ENCODE results near the gene SPAG16.

Gene SPAG16

DNA sequence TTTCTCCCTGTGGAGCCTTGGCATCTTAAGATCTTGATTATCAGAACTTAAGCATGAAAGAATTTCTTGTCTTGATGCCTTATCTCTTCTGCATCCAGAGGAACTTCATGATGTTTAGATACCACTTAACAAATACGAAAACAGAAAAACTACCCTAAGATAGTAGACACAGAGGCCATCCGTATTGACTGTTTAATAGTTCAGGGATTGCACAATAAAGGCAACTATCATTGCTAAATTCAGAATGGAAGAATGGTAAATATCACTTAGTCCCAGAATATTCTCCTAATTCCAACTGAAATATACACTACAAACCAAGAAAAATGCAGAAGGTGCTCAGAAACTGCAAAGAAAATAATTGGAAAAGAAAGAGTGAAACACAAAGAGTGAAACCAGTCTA is 912.0 kb downstream of the SPAG16 start:
- no peak for DNase-seq

- no peak for DNase-seq
Observed at GRCh38 chr2:214201892-214202291, 917.6 kb downstream of the SPAG16 start.

GRCh38 chr2:214203214-214203613 is 919.0 kb downstream of the SPAG16 start:
- no peak for DNase-seq

- DNase-seq: no peak
Observed at GRCh38 chr2:214203744-214204289, 919.6 kb downstream of the SPAG16 start.

GRCh38 chr2:214215107-214215506 is 930.8 kb downstream of the SPAG16 start:
- DNase-seq: no peak

DNA sequence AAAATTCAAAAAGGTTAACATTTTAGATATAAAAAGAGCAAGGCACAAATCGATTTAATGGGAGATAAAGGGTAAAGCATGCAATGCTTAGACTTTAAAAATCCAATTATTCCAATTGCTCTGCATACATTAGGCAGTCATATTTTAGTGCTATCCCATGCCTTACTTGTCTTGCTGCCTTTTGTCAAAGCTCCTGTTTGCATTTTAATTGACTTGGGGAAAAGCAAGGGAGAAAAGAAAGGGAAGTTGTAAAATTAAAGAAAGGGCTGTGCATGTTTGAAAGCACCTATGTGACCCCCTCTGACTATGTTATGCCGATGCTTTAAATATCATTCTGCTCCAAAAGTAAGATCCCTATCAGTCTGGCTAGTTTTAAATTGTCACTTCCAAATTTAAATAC is 932.9 kb downstream of the SPAG16 start:
- no peak for DNase-seq

DNA sequence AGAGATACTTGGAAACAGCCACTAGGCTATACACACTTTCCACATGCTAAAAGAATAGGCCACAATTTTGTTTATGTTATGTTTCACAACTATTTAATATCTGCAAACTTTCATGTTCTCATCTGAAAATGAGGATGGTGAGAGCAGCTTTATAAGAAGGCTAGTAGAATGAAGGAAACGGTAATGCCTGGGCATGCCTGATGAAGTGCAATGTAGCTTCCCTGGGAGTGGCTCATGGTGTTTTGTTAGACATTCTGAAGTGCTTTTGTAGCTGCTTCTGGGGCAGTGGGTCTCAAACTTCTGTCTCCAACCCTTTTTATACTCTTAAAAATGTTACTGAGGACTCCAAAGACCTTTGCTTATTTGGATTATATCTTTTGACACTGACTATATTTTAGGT is 933.3 kb downstream of the SPAG16 start:
- DNase-seq: no peak

GRCh38 chr2:214220251-214220650 is 936.0 kb downstream of the SPAG16 start:
- DNase-seq: no peak

- no peak for DNase-seq
Observed at GRCh38 chr2:214226061-214226460, 941.8 kb downstream of the SPAG16 start.

DNA sequence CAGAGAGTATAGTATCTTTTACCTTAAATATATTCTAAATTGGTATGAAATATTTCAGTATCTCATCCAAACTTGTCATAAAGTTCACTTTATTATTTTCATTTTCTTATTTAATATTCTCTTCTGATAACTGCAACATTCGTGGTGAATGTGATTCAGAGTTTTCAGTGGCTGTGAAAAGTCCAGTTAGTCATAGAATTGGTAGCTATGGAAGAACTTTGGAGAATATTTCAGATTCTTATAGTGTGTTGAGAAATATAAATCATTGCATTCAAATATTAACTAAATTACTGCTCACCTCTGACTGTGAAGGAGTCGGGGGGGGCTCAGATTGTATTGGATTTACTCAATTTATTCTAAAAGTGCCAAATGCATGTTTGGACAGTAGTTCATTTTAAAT is 948.0 kb downstream of the SPAG16 start:
- DNase-seq: no peak

DNA sequence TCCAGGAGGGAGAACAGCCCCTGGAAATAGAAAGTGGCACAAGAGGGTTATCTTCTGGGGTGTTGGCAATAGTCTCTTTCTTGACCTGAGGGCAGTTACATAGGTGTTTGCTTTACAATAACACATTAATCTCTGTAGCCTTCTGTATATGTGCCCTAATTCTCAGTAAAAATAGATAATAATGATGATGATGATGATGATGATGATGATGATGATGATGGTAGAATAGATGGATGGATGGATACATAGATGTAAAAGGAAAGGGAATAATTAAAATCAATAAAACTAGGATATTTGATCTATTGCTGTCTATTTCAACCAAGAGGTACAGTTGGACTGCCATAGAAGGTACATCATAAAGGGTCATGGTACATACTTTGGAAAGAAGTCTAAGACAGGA is 948.9 kb downstream of the SPAG16 start:
- no peak for DNase-seq

DNA sequence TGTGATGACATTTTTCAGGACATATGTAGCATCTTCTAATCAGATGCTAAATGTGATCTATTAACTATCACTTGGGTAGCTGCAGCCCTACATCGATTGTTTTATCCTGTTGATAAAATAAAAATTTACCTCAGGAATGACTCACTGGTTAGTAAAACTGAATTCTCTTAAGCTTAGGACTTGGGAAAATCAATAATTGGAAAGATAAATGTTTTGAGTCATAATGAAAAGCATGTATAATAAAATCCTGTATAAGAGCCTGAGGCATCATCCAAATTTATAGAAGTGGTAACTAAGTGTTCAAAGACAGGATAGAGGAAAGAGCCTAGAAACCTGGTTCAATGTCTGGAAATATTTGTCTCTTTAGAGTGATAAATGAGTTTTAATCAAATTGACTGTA is 958.5 kb downstream of the SPAG16 start:
- DNase-seq: no peak

DNA sequence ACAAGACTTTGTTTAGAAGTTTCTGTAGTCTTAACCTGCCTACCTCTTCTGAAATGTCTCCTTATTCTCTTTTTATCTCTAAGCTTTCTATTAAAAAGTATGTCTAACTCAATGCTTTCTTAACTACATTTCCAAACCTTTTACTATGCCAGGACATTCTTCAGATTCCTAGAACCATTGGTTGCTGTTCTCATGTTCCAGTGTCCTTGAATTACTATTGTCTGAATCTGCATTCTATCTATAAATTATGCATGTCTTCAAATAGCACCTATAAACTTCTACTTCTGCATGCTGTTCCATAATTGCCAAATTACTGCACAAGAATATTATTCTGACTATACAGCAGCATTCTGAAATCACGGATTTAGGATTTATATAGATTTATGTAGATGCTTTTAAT is 960.6 kb downstream of the SPAG16 start:
- no peak for DNase-seq

DNA sequence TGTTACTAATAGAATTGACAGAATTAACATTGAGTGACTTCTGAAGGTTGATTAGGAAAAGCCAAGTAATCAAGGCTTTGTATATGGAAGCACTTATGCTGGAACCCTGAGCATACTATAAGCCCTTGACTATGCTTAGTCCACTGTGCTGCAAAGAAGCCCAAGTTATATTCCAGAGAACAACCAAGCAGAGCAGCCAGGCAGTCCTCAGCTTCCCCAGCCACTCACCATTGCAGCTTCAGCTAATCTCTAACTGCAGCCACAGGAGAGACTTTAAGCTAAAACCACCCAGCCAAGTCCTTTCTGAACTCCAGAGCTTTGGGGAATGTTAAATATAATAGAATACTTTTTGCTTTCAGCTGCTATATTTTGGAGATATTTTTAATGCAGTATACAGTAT is 962.2 kb downstream of the SPAG16 start:
- no peak for DNase-seq

GRCh38 chr2:214247531-214247930 is 963.3 kb downstream of the SPAG16 start:
- no peak for DNase-seq

GRCh38 chr2:214255046-214255445 is 970.8 kb downstream of the SPAG16 start:
- DNase-seq: no peak

GRCh38 chr2:214261683-214262082 is 977.4 kb downstream of the SPAG16 start:
- no peak for DNase-seq

GRCh38 chr2:214264171-214264570 is 979.9 kb downstream of the SPAG16 start:
- no peak for DNase-seq

DNA sequence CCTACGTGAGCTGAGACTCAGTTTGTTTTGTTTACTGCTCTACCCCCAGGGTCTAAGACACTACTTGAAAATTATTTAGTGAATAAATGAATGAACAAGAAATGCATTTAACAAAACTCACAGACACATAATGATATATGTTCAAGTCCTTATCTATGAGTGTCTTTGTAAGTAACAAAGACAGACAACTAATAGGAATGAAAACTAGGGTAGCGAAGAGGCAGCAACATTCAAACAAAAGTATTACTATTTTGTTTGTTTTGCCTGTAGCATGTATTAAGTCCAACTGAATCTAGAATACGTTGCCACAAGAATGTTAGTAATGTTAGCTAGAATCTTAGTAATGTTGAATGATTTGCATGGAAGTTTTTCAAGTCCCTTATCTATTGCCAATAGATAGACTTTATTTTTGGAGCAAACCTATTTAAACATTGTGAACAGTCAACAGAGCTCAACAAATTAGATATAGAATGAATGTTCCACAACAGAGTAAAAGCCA is 981.8 kb downstream of the SPAG16 start:
- no peak for DNase-seq

DNA sequence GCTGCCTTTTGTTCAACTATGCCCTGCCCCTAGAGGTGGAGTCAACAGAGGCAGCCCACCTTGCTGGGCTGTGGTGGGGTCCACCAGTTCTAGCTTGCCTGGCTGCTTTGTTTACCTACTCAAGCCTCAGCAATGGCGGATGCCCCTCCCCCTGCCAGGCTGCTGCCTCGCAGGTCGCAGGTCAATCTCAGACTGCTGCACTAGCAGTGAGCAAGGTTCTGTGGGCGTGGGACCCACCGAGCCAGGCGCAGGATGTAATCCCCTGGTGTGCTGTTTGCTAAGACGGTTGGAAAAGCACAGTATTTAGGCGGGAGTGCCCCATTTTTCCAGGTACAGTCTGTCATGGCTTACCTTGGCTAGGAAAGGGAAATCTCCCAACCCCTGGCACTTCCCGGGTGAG is 993.6 kb downstream of the SPAG16 start:
- no peak for DNase-seq

GRCh38 chr2:214286011-214286410 is 1001.7 kb downstream of the SPAG16 start:
- no peak for DNase-seq

GRCh38 chr2:214293593-214293992 is 1009.3 kb downstream of the SPAG16 start:
- no peak for DNase-seq

DNA sequence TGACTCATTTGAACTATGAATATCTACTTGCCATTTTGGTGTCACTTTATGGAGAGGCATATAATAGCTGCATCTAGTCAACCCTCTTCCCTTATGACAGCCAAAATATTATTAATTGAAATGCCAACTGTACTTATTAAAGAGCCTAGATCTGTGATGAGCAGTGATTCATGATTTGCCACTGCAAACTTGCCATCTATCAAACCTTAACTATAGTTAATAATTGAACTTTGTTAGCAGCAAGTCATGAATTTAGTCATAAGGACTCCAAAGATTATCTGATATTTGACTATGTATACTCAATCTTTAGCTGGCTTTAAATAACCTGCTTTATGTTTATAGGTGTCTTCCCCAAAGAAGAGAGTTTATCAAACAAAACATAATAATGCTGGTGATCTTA is 1010.2 kb downstream of the SPAG16 start:
- DNase-seq: no peak

DNA sequence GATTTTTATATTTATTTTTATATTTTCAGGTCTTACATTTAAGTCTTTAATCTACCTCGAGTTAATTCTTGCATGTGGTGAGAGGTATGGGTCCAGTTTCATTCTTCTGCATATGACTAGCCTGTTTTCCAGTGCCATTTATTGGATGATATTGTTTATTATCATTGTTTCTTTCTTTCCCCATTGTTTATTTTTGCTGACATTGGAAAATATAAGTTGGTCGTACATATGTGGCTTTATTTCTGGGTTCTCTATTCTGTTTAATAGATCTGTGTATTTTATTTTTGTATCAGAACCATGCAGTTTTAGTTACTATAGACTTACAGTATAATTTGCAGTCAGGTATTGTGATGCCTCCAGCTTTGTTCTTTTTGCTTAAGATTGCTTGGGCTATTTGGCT is 1013.2 kb downstream of the SPAG16 start:
- no peak for DNase-seq

DNA sequence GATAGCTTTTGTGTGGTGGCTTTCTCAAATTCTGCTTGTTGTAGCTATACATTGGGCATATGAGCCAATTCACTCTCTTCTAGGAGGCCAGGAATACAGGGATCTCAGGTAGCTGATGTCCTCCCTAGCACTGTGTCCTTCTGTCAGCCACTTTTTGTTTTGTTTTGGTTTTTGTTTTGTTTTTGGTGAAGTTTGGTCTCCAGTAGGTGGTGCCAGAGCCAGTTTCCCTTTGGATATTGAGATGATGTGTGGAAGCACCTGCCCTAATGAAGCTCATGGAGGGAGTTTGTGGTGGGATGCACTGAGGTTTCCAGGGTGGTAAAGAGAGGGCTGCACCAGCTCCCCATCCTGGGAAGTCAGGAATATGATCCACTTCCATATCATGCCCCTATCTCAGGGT is 1026.1 kb downstream of the SPAG16 start:
- no peak for DNase-seq

All from activated CD4-positive, CD25-positive, alpha-beta regulatory T cell (primary cell).